Tongue (tissue), 2 donors: Measurements from ENCODE around the gene UBE2A. TPM values are rescaled to one million over a fixed set of nuclear protein-coding genes. Genes with fewer than 3 reads are reported as not detected.

Source experiments
- DNase-seq: peaks from one replicate; pipeline ENCODE4 v3.0.0-alpha.2; 2015
- total RNA-seq: library from RNA; depleted of rRNA; stranded (reverse); fragments of >200 nt; gene quantifications from one replicate; pipeline ENCODE4 v1.2.3, GENCODE V29; 2014

UBE2A gene
- total RNA-seq, 1 donor from 2014 or later = 34.2 TPM

GRCh38 chrX:119607018-119607389 lies 32.6 kb downstream of the UBE2A start:
- DNase-seq = no peak

GRCh38 chrX:119614776-119615175 lies 40.4 kb downstream of the UBE2A start:
- DNase-seq = no peak

- no peak for DNase-seq
Measured at GRCh38 chrX:119617517-119618164, 43.3 kb downstream of the UBE2A start.

GRCh38 chrX:119618439-119618838 lies 44.1 kb downstream of the UBE2A start:
- DNase-seq = no peak

DNA sequence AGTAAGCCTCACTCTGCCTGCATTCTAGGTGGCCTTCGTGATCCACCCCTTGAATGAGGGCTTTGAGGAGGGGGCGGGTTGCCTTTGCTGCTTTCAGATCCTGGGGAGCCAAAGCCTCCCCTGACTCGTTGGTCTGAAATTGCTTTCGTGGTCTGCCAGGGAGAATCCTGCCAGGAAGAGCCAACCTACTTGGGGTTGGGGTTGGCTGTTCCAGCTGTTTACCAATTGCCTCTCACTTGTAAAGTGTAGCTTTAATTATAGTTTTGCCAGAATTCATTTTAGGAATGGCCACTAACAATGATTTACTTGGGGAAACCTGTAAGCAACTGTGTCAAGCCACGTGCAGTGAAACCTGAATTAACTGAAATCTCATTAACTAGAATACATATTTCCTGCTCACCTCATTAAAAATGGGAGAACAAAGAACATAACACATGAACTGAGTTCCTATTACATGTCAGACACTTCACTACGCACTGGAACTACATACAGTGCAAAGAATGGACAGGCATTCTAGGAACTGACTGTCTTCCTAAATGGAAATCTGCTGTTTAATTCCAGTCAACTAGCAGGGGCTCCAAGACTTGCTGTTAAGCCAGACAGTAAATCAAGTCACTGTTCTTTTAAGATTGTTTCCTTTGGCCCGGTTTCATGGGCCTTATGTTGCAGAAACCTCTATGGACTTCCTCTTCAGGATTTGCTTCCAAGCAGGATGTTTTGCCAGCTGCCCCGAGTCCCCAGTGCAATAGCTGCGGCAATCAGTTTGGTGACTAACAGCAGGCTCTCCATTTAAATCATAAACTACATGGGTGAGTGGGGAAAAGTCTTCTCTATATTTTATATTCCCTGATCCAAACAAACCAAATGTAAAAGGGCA lies 48.2 kb downstream of the UBE2A start:
- peak; percentile 47 for DNase-seq

DNA sequence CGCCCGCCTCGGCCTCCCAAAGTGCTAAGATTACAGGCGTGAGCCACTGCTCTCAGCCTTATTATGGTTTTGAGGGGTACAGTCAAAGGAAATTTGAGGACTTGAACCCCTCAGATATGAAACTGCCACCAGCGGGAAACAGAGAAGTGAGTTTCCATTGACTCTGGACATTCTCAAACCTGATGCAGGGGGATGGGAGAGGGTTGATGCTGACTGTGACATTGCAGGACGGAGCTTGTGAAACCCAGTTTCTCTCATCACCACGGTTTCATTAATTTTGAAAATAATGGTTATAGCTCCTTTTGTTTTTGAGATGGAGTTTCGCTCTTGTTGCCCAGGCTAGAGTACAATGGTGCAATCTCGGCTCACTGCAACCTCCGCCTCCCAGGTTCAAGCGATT lies 50.1 kb downstream of the UBE2A start:
- DNase-seq = no peak

- no peak for DNase-seq
Measured at GRCh38 chrX:119624951-119625668, 50.7 kb downstream of the UBE2A start.

- no peak for DNase-seq
Measured at GRCh38 chrX:119625843-119626242, 51.5 kb downstream of the UBE2A start.

Other genes starting within 250 kb of the UBE2A start
- gene SLC25A43, start 175.2 kb upstream of the UBE2A start, total RNA-seq = 6.1 TPM
- 127 TPM for gene SLC25A5, start 106.1 kb upstream of the UBE2A start, total RNA-seq
- 28.6 TPM for gene STEEP1, start 9.2 kb upstream of the UBE2A start, total RNA-seq
- gene NKRF, start 31.9 kb downstream of the UBE2A start, total RNA-seq = 6.7 TPM
- 17.8 TPM for gene SEPTIN6, start 118.6 kb downstream of the UBE2A start, total RNA-seq
- gene SOWAHD, start 184.0 kb downstream of the UBE2A start, total RNA-seq = 0.31 TPM
- 4,418 TPM for gene RPL39, start 217.1 kb downstream of the UBE2A start, total RNA-seq